ENCODE measurements around the gene NPHP4. TPM values are rescaled to one million over a fixed set of nuclear protein-coding genes. Genes with fewer than 3 reads are reported as not detected.

The NPHP4 gene
- total RNA-seq, 1 donor: 8.0 TPM

DNA sequence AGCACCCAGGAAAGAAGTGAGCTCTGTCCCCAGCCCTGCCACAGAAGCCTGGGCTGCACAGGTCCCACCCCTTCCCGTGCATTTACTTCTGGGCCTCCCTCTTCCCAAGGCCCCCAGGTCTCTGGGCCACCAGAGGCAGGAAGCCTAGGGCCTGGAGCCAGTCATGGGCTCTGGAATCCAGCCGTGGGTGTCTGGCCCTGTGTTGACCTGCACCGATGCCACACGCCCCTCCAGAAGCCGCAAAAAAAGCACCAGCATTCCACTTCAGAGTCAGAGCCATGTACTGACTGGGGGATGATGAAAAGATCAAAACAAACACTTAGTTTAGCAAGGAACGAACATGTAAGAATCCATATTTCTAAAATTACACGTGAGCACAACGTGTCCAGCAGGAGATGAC lies 141.7 kb downstream of the NPHP4 start:
- Histone ChIP-seq H2AFZ (ENCODE audit: low read length) (no peak overlapping the region), H3K4me1 (ENCODE audit: insufficient read depth, low read length) (no peaks in the 10 kb centered on the region), H3K9me3 (ENCODE audit: low read depth, low read length) (no peaks in the 10 kb centered on the region), H4K20me1 (ENCODE audit: insufficient read depth, low read length) (no peaks in the 10 kb centered on the region), H3K79me2 (ENCODE audit: insufficient read depth, low read length) (no peaks in the 10 kb centered on the region), H3K27me3 (ENCODE audit: insufficient read depth, low read length) (no peaks in the 10 kb centered on the region), H3K36me3 (ENCODE audit: insufficient read depth, low read length) (no peaks in the 10 kb centered on the region), H3K4me2 (ENCODE audit: insufficient read depth, low read length) (no peak overlapping the region), H3K4me3 (ENCODE audit: insufficient read depth, low read length) (no peak overlapping the region), H3K27ac (ENCODE audit: low read depth, low read length) (no peak overlapping the region)
- TF ChIP-seq CTCF (IDR thresholded peaks at IDR 0.05; ENCODE audit: extremely low read depth, low read depth, low read length): no peak
- DNase-seq (ENCODE audit: insufficient read length, low spot score, missing footprints): no peak

DNA sequence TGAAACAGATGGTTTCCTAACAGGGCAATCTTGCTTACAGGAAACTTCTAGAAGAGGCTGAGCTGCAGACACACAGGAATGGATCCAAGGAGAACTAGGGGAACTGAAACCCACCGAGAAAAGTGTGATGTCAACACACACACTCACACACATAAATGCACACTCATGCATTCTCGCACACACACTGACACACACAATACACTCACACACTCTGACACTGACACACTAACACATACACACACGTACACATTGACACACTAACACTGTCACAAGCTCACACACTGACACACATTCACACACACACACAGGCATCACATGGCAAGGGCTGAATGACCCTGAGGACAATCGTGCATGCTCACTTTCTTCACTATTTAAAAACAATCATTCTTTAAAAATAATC lies 142.7 kb downstream of the NPHP4 start:
- Histone ChIP-seq H3K36me3 (ENCODE audit: insufficient read depth, low read length) (no peaks in the 10 kb centered on the region), H3K27ac (ENCODE audit: low read depth, low read length) (no peak overlapping the region), H3K9me3 (ENCODE audit: low read depth, low read length) (no peaks in the 10 kb centered on the region), H3K4me3 (ENCODE audit: insufficient read depth, low read length) (no peak overlapping the region), H2AFZ (ENCODE audit: low read length) (no peak overlapping the region), H4K20me1 (ENCODE audit: insufficient read depth, low read length) (no peaks in the 10 kb centered on the region), H3K4me1 (ENCODE audit: insufficient read depth, low read length) (no peaks in the 10 kb centered on the region), H3K27me3 (ENCODE audit: insufficient read depth, low read length) (no peaks in the 10 kb centered on the region), H3K79me2 (ENCODE audit: insufficient read depth, low read length) (no peaks in the 10 kb centered on the region), H3K4me2 (ENCODE audit: insufficient read depth, low read length) (no peak overlapping the region)
- TF ChIP-seq CTCF (IDR thresholded peaks at IDR 0.05; ENCODE audit: extremely low read depth, low read depth, low read length): no peak
- no peak for DNase-seq (ENCODE audit: insufficient read length, low spot score, missing footprints)

- no peaks in the 10 kb centered on the region for H3K79me2 ChIP-seq (ENCODE audit: insufficient read depth, low read length)
- no peaks in the 10 kb centered on the region for H3K4me1 ChIP-seq (ENCODE audit: insufficient read depth, low read length)
- H3K4me3 ChIP-seq (ENCODE audit: insufficient read depth, low read length): no peak overlapping the region
- no peaks in the 10 kb centered on the region for H3K9me3 ChIP-seq (ENCODE audit: low read depth, low read length)
- no peak overlapping the region for H2AFZ ChIP-seq (ENCODE audit: low read length)
- no peaks in the 10 kb centered on the region for H4K20me1 ChIP-seq (ENCODE audit: insufficient read depth, low read length)
- no peaks in the 10 kb centered on the region for H3K27me3 ChIP-seq (ENCODE audit: insufficient read depth, low read length)
- no peaks in the 10 kb centered on the region for H3K36me3 ChIP-seq (ENCODE audit: insufficient read depth, low read length)
- no peak for TF ChIP-seq CTCF (IDR thresholded peaks at IDR 0.05; ENCODE audit: extremely low read depth, low read depth, low read length)
- no peak overlapping the region for H3K27ac ChIP-seq (ENCODE audit: low read depth, low read length)
- DNase-seq (ENCODE audit: insufficient read length, low spot score, missing footprints): peak; percentile 92
- H3K4me2 ChIP-seq (ENCODE audit: insufficient read depth, low read length): no peak overlapping the region
These were observed 145.1 kb downstream of the NPHP4 start for GRCh38 chr1:5847013-5847659.

- H3K4me2 ChIP-seq (ENCODE audit: insufficient read depth, low read length): no peak overlapping the region
- no peaks in the 10 kb centered on the region for H3K27me3 ChIP-seq (ENCODE audit: insufficient read depth, low read length)
- H3K27ac ChIP-seq (ENCODE audit: low read depth, low read length): no peak overlapping the region
- H3K79me2 ChIP-seq (ENCODE audit: insufficient read depth, low read length): no peaks in the 10 kb centered on the region
- no peak overlapping the region for H3K4me3 ChIP-seq (ENCODE audit: insufficient read depth, low read length)
- TF ChIP-seq CTCF (IDR thresholded peaks at IDR 0.05; ENCODE audit: extremely low read depth, low read depth, low read length): no peak
- H3K9me3 ChIP-seq (ENCODE audit: low read depth, low read length): no peaks in the 10 kb centered on the region
- H4K20me1 ChIP-seq (ENCODE audit: insufficient read depth, low read length): no peaks in the 10 kb centered on the region
- no peaks in the 10 kb centered on the region for H3K36me3 ChIP-seq (ENCODE audit: insufficient read depth, low read length)
- no peak for DNase-seq (ENCODE audit: insufficient read length, low spot score, missing footprints)
- no peaks in the 10 kb centered on the region for H3K4me1 ChIP-seq (ENCODE audit: insufficient read depth, low read length)
- no peak overlapping the region for H2AFZ ChIP-seq (ENCODE audit: low read length)
These were observed 146.8 kb downstream of the NPHP4 start for GRCh38 chr1:5845376-5845775.
